HCT116 (cell line): ENCODE measurements around the gene MBOAT7. TPM values are rescaled to one million over a fixed set of nuclear protein-coding genes. Genes with fewer than 3 reads are reported as not detected.
"Not testable (repeated sequence)": the region's sequence is repeated elsewhere in the genome, so short reads cannot be mapped to it uniquely, and the experiment has no call there.

Experiments
- ATAC-seq: fragments of 200-7000 bp; cut with Tn5 transposase; 2 replicates; pipeline ENCODE4 v1.9.1; 2020; ENCODE audit warnings: mild to moderate bottlenecking, moderate library complexity
- BruUV-seq: library from RNA; stranded (reverse); fragments of 400-500 nt; replicated peaks from 2 replicates; lab custom pipeline; 2021; lab: Mats Ljungman, UMichigan
- CTCF ChIA-PET: fragments of 300-600 bp; sonication (Branson Sonifier 250); formaldehyde crosslinking; loops from one replicate; lab custom pipeline; 2021; ENCODE audit warnings: antibody characterized with exemption; lab: Charles Lee
- POLR2A ChIA-PET: fragments of 300-600, 350-600 bp; sonication (Branson Sonifier 250); formaldehyde crosslinking; loops from one replicate; lab custom pipeline; 2021; ENCODE audit warnings: antibody characterized with exemption; lab: Charles Lee
- RAD21 ChIA-PET, 2 experiments: fragments of 300-600 bp; sonication (Branson Sonifier 250); formaldehyde crosslinking; loops; one replicate each; lab custom pipeline; 2023; ENCODE audit warnings: low total read pairs in 2 of 2; ENCODE audit not compliant: uncharacterized antibody in 2 of 2, unreplicated experiment in 2 of 2, low non-redundant PET in 1 of 2; lab: Charles Lee
- DNase-seq: peaks from one replicate; pipeline ENCODE4 v3.0.0-alpha.2; 2010; ENCODE audit warnings: low read depth, low spot score
- H2AFZ ChIP-seq: fragments of 200-600 bp; shearing (Covaris generic), sonication (generic); 2 replicates; pipeline ENCODE4 v1.6.1; 2017; ENCODE audit warnings: low read depth, mixed run types, mixed read lengths, antibody characterized with exemption, low read length; ENCODE audit not compliant: poor library complexity, severe bottlenecking
- H3K27ac ChIP-seq: 2 replicates; pipeline ENCODE4 v1.5.1; 2012; ENCODE audit warnings: low read depth, low read length
- H3K27me3 ChIP-seq: fragments of 200-600 bp; sonication (generic); 2 replicates; pipeline ENCODE4 v1.6.1; 2016; ENCODE audit warnings: mixed run types, low read length, mixed read lengths; ENCODE audit not compliant: insufficient read depth
- H3K36me3 ChIP-seq, 2 experiments: fragments of 200-500 bp in 1 of 2; fragments of 200-600 bp in 1 of 2; sonication (Bioruptor generic) in 1 of 2; sonication (generic) in 1 of 2; 2 replicates each; pipeline versions ENCODE4 v1.5.1 to v1.6.1; 2014 to 2016; ENCODE audit warnings: low read length in 2 of 2, inconsistent platforms in 1 of 2, mixed read lengths in 1 of 2, mixed run types in 1 of 2; ENCODE audit not compliant: insufficient read depth in 2 of 2, control insufficient read depth in 1 of 2
- H3K4me1 ChIP-seq, 2 experiments: fragments of 200-600 bp in 1 of 2; sonication (generic) in 1 of 2; 2 replicates each; pipeline versions ENCODE4 v1.5.1 to v1.6.1; 2012 to 2017; ENCODE audit warnings: low read length in 2 of 2, inconsistent platforms in 1 of 2, mild to moderate bottlenecking in 1 of 2, mixed read lengths in 1 of 2, mixed run types in 1 of 2, moderate library complexity in 1 of 2; ENCODE audit not compliant: insufficient read depth in 2 of 2, control insufficient read depth in 1 of 2
- H3K4me2 ChIP-seq: fragments of 200-600 bp; sonication (generic); 2 replicates; pipeline ENCODE4 v1.6.1; 2017; ENCODE audit warnings: mixed run types, low read length, mixed read lengths
- H3K4me3 ChIP-seq, 2 experiments: fragments of 200-600 bp in 1 of 2; sonication (generic) in 1 of 2; replicated peaks in 1 of 2; 2 replicates each; pipeline ENCODE4 v1.5.1; 2011 to 2016; ENCODE audit warnings: low read length in 2 of 2, control low read depth in 1 of 2, low read depth in 1 of 2, mild to moderate bottlenecking in 1 of 2, mixed read lengths in 1 of 2, mixed run types in 1 of 2
- H3K79me2 ChIP-seq: fragments of 200-600 bp; sonication (generic); 2 replicates; pipeline ENCODE4 v1.6.1; 2017; ENCODE audit warnings: mild to moderate bottlenecking, mixed run types, low read length, moderate library complexity, mixed read lengths; ENCODE audit not compliant: insufficient read depth
- H3K9ac ChIP-seq: fragments of 200-600 bp; sonication (generic); 2 replicates; pipeline ENCODE4 v1.6.1; 2016; ENCODE audit warnings: low read length, mixed read lengths
- H3K9me2 ChIP-seq: fragments of 200-600 bp; sonication (generic), shearing (Covaris generic); 2 replicates; pipeline ENCODE4 v1.6.1; 2017; ENCODE audit warnings: mixed run types, mild to moderate bottlenecking, moderate library complexity; ENCODE audit not compliant: insufficient read depth
- H3K9me3 ChIP-seq, 2 experiments: fragments of 200-500 bp in 1 of 2; fragments of 200-600 bp in 1 of 2; sonication (Bioruptor generic) in 1 of 2; sonication (generic) in 1 of 2; 2 replicates each; pipeline ENCODE4 v1.6.1; 2014 to 2017; ENCODE audit warnings: low read length in 2 of 2, mixed read lengths in 2 of 2, inconsistent platforms in 1 of 2, low read depth in 1 of 2, mild to moderate bottlenecking in 1 of 2, mixed run types in 1 of 2, moderate library complexity in 1 of 2; ENCODE audit not compliant: control insufficient read depth in 1 of 2, insufficient read depth in 1 of 2
- H4K20me1 ChIP-seq: fragments of 200-600 bp; sonication (generic), shearing (Covaris generic); 2 replicates; pipeline ENCODE4 v1.6.1; 2017; ENCODE audit warnings: mixed run types, mild to moderate bottlenecking, moderate library complexity; ENCODE audit not compliant: insufficient read depth
- ATF3 ChIP-seq: IDR thresholded peaks from 2 replicates; pipeline ENCODE4 v1.6.1; 2012
- CBX3 ChIP-seq: IDR thresholded peaks from 2 replicates; pipeline ENCODE4 v1.6.1; 2012; ENCODE audit warnings: low read depth
- CTCF ChIP-seq, 3 experiments: fragments of 200-600 bp in 1 of 3; sonication (generic) in 1 of 3; IDR thresholded peaks in 2 of 3; conservative IDR thresholded peaks in 1 of 3; 2 replicates each; pipeline ENCODE4 v1.5.1; 2012 to 2017; ENCODE audit warnings: low read depth in 2 of 3, low read length in 2 of 3, antibody characterized with exemption in 1 of 3, borderline replicate concordance in 1 of 3, control low read depth in 1 of 3, mild to moderate bottlenecking in 1 of 3, mixed read lengths in 1 of 3, mixed run types in 1 of 3, moderate library complexity in 1 of 3; ENCODE audit not compliant: insufficient read depth in 1 of 3
- ELF1 ChIP-seq: IDR thresholded peaks from 2 replicates; pipeline ENCODE4 v1.6.1; 2012; ENCODE audit warnings: low read depth, borderline replicate concordance
- EZH2 ChIP-seq: fragments of 200-600 bp; sonication (generic); IDR thresholded peaks from 2 replicates; pipeline ENCODE4 v1.6.1; 2017; ENCODE audit warnings: antibody characterized with exemption, mixed run types
- JUND ChIP-seq: IDR thresholded peaks from 2 replicates; pipeline ENCODE4 v1.6.1; 2012
- MAX ChIP-seq: IDR thresholded peaks from 2 replicates; pipeline ENCODE4 v1.6.1; 2012
- POLR2A ChIP-seq: IDR thresholded peaks from 2 replicates; pipeline ENCODE4 v1.7.0; 2011; ENCODE audit warnings: borderline replicate concordance; ENCODE audit not compliant: insufficient read depth, insufficient read length; ENCODE audit errors: extremely low read depth
- POLR2AphosphoS5 ChIP-seq: IDR thresholded peaks from 2 replicates; pipeline ENCODE4 v1.6.1; 2011; ENCODE audit warnings: mild to moderate bottlenecking, low read depth, low read length, moderate library complexity
- SIN3A ChIP-seq: IDR thresholded peaks from 2 replicates; pipeline ENCODE4 v1.6.1; 2012; ENCODE audit warnings: low read depth
- SP1 ChIP-seq: IDR thresholded peaks from 2 replicates; pipeline ENCODE4 v1.6.1; 2012; ENCODE audit warnings: low read depth
- SRF ChIP-seq: IDR thresholded peaks from 2 replicates; pipeline ENCODE4 v1.6.1; 2012; ENCODE audit warnings: low read depth
- TCF7L2 ChIP-seq: IDR thresholded peaks from 2 replicates; pipeline ENCODE4 v1.7.0; 2011; ENCODE audit warnings: borderline replicate concordance, inconsistent platforms; ENCODE audit not compliant: insufficient read depth, insufficient read length; ENCODE audit errors: extremely low read depth
- YY1 ChIP-seq: IDR thresholded peaks from 2 replicates; pipeline ENCODE4 v1.6.1; 2011; ENCODE audit warnings: low read length, low read depth, moderate library complexity, mild to moderate bottlenecking; ENCODE audit not compliant: insufficient replicate concordance; ENCODE audit errors: extremely low read depth
- ZBTB33 ChIP-seq: IDR thresholded peaks from 2 replicates; pipeline ENCODE4 v1.6.1; 2011; ENCODE audit warnings: mild to moderate bottlenecking, low read length, moderate library complexity; ENCODE audit not compliant: insufficient replicate concordance; ENCODE audit errors: extremely low read depth
- ZFX ChIP-seq: fragments of 450-650 bp; IDR thresholded peaks from 2 replicates; pipeline ENCODE4 v1.6.1; 2017
- intact Hi-C: fragments of 100-400 bp; cut with micrococcal nuclease; formaldehyde crosslinking; loops from 2 replicates; pipeline ENCODE4 v1.10.0; 2022
- total RNA-seq: library from RNA; stranded (reverse); gene quantifications from one replicate; pipeline ENCODE4 v1.2.1, GENCODE V29; 2021; ENCODE audit not compliant: unreplicated experiment

MBOAT7 gene
- total RNA-seq, 1 experiment from 2014 or later: 113 TPM

- Histone ChIP-seq H3K4me2 (no peak overlapping the region), H2AFZ (no peak overlapping the region), H3K4me3 (no peak overlapping the region), H3K79me2 (peaks cover 37% of the 10 kb centered on the region), H3K4me1 (peaks cover 8 to 17% of the 10 kb centered on the region in 2 experiments; a peak in 3 of 4 replicates), H3K36me3 (peaks cover 12 to 22% of the 10 kb centered on the region in 2 experiments), H3K9me3 (no peaks in the 10 kb centered on the region), H3K27ac (no peak overlapping the region), H3K9me2 (no peaks in the 10 kb centered on the region), H3K9ac (no peak overlapping the region), H3K27me3 (no peaks in the 10 kb centered on the region), H4K20me1 (peaks cover 2% of the 10 kb centered on the region; the same call in 1 of the 2 replicates)
- DNase-seq: no peak
- ChIA-PET CTCF (interaction anchor here (0.7 kb wide), 1 partner anchor 100 kb away, joined by 3 read pairs; no protein-coding TSS in a partner anchor), POLR2A (no interaction called here), RAD21 (no interaction called here)
- TF ChIP-seq MAX (no peak), TCF7L2 (no peak), EZH2 (no peak), YY1 (no peak), JUND (no peak), SRF (no peak), SIN3A (no peak), ELF1 (no peak), SP1 (no peak), ATF3 (no peak), CBX3 (no peak), ZBTB33 (no peak), CTCF (IDR thresholded peaks at IDR 0.05 in 2 of 3, conservative IDR thresholded peaks at IDR 0.05 in 1 of 3; ENCODE audit: borderline replicate concordance in 1 of 3, insufficient read depth in 1 of 3, low read depth in 2 of 3, low read length in 2 of 3) (no peak), POLR2AphosphoS5 (no peak), POLR2A (no peak), ZFX (no peak)
- no TSS peak for BruUV-seq
- no peak for ATAC-seq
- intact Hi-C loops: no loop called here
Observed at GRCh38 chr19:54196536-54196935, 7.2 kb upstream of the MBOAT7 start.

GRCh38 chr19:54194463-54194862 is 5.1 kb upstream of the MBOAT7 start:
- POLR2A ChIA-PET, H3K27me3 ChIP-seq, RAD21 ChIA-PET, H3K4me3 ChIP-seq, H4K20me1 ChIP-seq, intact Hi-C loops, H3K9ac ChIP-seq, H3K27ac ChIP-seq, ATAC-seq, DNase-seq, H3K4me2 ChIP-seq, H3K9me2 ChIP-seq, H2AFZ ChIP-seq, H3K9me3 ChIP-seq, BruUV-seq: not testable (repeated sequence)
- CTCF ChIA-PET: interaction anchor here (1.0 kb wide), 1 partner anchor 26 kb away, joined by 3 read pairs; no protein-coding TSS in a partner anchor
- Histone ChIP-seq H3K36me3 (peaks cover 10 to 16% of the 10 kb centered on the region in 2 experiments), H3K4me1 (peaks cover 8 to 12% of the 10 kb centered on the region in 2 experiments; a peak in 2 of 4 replicates), H3K79me2 (peaks cover 25% of the 10 kb centered on the region)
